HG03066 (cell line): ENCODE data around the gene USP7.
"Not testable (repeated sequence)": the region's sequence is repeated elsewhere in the genome, so short reads cannot be mapped to it uniquely, and the experiment has no call there.

Experiments
- ATAC-seq: cut with Tn5 transposase; IDR thresholded peaks from one replicate; pipeline ENCODE4 v1.9.1; 2021; ENCODE audit warnings: low read depth; ENCODE audit not compliant: unreplicated experiment

The USP7 gene

DNA sequence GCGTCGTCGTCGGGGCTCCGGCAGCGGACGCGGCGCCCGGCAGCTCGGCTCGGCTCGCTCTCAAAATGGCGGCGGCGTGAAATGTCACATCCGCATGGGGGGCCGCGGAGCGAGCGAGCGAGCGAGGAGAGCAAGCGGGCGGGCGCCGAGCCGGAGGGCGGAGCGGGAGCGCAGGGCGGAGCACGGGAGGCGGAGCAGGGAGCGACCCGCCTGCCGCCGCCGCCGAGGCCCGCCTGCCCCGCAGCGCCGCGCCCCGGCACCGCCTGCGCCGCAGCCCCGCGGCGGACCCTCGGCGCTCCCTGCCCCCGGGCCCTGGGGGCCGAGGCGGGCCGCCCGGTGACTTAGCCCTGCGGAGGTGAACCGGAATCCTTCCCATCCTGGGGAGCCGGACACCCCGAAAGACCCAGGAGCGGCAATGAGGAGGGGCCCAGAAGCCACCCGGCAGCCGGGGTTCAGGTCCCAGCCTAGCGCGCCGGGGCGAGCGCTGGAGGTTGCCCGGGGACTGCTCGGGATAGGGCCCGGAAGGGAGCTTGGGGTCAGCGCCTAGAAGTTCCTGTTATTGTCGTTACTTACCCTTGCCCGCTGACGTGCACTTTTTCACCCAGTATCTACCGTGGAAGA is at the start of gene USP7:
USP7 (minus strand) TSS at position 86 of the 621 bp plus-strand sequence. CDS start 621 bp downstream, outside the sequence.
- ATAC-seq, result peak; percentile 63

DNA sequence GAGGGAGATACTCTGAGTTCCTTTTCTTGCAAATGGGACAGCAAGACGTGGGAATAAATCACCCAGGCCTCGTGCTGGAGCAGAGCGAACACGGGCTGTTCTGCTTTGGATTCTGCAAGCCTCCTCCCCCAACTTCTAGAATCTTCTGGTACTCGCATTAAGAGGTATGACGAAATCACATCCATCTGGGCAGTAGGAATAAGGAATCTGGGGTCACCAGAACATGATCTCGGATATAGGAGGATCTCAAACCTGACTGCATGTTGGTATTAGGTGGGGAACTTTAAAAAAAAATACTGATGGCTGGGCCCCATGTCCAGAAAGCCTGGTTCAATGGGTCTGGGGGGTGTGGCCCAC is 49.8 kb upstream of the USP7 start:
- no peak for ATAC-seq

DNA sequence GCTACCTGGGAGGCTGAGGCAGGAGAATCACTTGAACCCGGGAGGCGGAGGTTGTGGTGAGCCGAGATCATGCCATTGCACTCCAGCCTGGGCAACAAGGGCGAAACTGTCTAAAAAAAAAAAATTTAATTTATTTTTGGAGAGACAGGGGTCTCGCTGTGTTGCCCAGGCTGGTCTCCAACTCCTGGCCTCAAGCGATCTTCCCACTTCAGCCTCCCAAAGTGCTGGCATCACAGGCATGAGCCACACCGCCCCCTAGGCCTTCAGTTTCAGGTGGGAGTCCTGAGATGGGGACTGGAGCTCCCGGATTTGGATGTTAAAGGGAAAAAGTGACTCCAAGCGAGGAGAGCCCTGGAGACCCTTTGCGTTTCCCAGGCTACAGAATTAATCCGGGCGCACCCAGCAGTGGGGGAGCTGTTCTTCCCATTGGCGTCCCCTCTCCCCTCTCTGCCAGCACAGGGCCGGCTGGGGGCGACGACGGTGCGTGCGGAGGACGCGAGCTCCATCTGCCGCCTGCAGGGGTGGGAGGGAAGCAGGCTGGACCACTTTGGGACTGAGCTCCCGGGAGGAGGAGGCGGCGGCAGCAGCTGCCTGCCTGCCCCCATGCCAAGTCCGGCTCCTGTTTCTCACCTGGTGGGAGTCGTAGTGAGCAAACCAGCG is 49.3 kb upstream of the USP7 start:
- ATAC-seq, result no peak

DNA sequence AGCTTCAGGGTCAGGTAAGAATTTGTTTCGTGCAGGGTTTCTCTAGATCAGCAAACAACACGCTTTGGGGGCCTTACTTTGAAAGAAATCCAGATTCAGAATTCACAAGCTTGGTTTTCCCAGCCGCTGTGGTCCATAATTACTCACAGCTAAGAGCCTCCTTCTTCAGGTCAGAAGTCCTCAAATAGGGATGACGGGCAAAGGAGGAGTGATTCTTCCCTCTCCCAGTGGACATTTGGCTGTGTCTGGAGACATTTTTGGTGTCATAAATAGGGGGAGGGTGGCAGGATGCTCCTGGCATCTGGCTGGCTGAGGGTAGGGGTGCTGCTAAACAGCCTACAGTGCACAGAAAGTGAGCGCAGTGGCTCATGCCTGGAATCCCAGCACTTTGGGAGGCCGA is 48.6 kb upstream of the USP7 start:
- ATAC-seq, result no peak

DNA sequence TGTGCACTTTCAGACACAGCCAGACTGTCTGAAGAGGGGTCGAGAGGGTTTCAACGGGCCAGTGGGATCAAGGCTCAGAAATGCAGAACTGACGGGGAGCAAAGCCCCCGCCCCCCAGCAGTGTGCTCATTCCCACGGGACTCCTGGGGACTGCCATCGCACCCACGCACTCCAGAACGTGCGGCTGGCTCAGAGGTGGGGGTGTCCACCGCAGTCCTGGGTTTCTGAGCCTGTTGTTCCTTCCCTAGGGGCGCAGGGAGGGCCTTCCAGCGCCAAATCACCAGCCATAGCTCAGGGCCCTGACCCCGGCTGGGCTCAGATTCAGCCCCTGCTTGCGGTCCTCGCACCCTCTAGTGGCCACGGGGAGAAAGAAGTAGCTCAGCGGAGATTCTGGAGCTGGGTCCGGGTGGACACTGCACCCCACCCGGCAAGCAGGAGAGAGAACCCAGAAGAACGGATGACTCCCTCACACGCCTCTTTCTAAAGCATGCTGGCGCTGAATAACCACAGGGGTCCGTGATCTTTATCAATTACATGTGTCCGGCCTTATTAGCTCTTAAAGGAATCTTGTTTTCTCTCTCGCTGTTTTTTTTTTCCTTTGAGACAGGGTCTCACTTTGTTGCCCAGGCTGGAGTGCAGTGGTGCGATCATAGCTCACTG is 45.0 kb upstream of the USP7 start:
- ATAC-seq, result peak; percentile 87

DNA sequence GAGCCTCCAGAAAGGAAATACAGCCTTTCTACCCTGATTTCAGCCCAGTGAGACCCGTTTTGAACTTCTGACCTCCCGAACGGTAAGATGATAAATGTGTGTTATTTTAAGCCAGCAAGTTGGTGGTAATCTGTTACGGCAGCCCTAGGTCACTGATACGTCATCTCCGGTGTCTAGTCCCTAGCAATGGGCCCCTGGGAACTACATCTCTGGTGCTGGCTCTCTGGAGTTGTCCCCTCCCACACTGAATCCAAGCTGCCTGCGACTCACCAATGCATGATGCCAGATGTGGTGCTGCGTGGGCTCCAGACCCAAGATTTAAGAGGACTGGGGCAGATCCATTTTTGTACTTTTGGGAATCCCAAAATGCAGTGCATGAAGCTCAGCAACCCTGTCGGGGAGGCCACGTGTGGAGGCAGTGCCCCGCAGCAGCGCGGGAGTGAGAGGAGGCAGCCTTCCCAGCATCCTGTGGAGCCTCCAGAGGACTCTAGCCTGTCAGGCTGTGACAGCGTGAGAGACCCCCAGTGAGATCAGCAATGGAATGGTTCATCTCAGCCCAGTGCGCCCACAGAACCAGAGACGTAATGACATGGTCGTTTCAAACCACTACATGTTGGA is 43.6 kb upstream of the USP7 start:
- ATAC-seq, result no peak

DNA sequence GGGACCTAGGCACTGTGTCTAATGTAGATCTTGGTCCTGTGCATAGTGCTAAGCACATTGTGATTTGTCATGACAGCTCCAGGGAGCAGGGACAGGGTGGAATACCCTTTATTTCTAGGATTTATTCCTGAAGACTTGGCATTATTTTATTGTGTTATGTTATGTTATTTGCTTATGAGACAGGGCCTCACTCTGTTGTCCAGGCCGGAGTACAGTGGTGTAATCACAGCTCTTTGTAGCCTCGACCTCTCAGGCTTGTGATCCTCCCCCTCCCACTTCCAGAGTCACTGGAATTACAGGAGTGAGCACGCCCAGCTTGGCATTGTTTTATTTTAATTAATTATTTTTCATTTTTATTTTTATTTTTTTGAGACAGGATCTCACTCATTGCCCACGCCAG is 40.5 kb upstream of the USP7 start:
- no peak for ATAC-seq

DNA sequence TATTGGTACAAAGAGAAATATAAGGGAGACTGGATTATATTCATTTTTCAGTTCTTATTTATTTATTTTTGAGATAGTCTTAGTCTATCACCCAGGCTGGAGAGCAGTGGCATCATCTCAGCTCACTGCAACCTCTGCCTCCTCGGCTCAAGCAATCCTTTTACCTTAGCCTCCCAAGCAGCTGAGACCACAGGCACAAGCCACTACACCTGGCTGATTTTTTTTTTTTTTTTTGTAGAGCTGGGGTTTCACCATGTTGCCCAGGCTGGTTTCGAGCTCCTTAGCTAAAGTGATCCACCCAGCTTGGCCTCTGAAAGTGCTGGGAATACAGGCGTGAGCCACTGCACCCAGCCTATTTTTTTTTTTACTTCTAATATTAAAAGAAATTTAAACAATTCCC is 40.1 kb upstream of the USP7 start:
- no peak for ATAC-seq

DNA sequence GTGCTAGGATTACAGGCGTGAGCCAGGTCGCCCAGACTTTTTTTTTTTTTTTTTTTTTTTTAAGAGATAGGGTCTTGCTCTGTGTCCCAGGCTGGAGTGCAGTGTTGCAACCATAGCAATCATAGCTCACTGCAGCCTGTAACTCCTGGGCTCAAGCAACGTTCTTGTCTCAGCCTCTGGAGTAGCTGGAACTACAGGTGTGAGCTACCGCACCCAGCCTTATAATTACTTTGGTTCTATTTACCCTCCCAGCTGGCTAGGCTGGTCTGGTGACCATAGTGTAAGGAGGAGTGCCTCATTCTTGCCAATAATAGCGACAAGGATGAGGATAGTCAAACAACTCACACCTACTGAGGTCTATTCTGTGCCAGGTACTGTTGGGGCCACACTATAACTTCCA is 39.6 kb upstream of the USP7 start:
- no peak for ATAC-seq

DNA sequence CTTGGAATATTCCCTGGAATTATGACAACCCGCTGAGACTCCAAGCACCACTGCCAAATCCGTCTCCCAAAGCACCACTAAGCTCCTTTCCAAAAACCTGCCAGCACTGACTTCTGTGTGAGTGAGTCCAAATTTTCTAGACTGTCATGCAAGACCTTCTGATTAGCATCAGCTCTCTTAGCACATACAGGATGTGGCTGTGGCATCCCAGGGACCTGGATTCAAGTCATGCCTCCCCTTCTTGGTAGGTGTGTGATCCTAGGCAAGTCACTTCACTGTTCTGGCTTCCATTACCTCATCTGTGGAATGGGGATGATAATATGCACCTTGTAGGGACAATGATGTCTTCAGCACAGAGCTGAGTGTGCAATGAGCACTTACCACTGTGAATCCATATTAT is 38.3 kb upstream of the USP7 start:
- ATAC-seq, result no peak

DNA sequence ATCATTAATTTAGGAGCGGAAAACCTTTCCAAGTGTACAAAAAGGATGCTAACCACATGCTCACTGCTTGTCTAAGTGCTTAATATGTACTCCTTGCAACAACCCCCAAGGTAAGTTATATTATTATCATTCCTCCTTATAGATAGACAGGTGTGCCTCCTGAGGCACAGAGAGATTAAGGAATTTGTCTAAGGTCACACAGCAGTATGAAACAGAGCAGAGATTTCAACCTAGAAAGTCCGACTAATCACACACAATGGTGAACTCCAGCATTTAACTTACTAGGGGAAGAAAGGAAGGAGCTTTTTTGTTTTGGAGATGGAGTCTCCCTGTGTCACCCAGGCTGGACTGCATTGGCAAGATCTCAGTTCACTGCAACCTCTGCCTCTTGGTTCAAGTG is 37.0 kb upstream of the USP7 start:
- ATAC-seq, result no peak

DNA sequence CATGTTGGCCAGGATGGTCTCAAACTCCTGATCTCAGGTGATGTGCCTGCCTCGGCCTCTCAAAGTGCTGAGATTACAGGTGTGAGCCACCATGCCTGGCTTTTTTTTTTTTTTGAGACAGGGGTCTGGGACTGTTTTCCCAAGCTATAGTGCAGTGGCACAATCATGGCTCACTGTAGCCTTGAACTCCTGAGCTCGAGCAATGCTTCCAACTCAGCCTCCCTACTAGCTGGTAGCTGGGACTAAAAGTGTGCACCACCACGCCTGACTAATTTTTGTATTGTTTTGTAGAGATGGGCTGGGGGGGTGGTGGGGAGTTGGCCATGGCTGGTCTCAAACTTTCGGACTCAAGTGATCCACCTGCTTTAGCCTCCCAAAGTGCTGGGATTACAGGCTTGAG is 36.1 kb upstream of the USP7 start:
- no peak for ATAC-seq

DNA sequence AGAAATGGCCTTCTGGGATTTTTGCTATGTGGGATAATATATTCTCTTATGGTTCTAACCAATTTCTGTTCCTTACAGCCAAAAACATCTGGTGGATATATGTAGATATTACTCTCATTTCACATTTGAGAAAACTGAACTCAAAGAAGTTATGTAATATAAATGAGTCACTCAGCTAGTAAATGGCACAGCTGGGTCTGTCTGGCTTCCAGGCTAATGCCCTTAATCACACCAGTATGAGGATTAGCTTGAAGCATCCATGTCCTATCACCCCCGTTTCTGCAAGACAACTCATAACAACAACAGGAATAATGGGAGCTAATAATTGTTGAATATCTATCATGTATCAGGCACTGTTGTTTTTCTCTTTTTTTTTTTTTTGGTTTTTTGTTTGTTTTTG is 34.4 kb upstream of the USP7 start:
- ATAC-seq, result no peak

DNA sequence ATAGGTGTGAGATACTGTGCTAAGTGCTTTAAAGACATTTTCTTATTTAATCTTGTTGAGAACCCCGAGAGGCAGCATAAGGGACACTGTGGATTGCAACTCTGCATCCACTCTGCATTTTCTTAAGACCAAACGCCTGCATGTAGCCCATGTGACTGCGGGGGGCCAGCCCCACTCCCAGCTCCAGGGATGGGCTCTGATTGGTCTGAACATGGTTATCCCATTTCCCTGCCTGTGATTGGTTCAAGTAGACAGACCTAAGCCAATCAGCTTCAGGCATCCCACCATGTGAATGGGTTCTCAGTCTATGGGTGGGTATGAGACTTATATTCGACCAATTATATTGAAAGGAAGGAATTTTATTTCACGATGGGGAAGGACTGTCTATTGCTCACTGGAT is 33.2 kb upstream of the USP7 start:
- ATAC-seq, result no peak

DNA sequence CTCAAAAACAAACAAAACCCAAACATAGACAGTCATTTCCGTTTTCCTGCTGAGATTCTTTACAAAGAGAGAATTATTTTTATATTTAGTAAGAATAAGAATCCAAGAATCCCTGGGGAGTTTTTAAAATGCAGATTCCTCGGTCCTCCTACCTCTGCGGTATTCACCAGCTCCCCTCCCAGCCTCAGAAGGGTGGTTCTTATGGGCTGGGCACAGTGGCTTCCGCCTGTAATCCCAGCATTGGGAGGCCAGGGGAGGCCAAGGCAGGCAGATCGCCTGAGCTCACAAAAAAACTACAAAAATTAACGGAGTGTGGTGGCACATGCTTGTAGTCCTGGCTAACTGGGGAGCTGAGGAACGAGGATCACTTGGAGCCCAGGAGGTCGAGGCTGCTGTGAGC is 26.7 kb upstream of the USP7 start:
- no peak for ATAC-seq

DNA sequence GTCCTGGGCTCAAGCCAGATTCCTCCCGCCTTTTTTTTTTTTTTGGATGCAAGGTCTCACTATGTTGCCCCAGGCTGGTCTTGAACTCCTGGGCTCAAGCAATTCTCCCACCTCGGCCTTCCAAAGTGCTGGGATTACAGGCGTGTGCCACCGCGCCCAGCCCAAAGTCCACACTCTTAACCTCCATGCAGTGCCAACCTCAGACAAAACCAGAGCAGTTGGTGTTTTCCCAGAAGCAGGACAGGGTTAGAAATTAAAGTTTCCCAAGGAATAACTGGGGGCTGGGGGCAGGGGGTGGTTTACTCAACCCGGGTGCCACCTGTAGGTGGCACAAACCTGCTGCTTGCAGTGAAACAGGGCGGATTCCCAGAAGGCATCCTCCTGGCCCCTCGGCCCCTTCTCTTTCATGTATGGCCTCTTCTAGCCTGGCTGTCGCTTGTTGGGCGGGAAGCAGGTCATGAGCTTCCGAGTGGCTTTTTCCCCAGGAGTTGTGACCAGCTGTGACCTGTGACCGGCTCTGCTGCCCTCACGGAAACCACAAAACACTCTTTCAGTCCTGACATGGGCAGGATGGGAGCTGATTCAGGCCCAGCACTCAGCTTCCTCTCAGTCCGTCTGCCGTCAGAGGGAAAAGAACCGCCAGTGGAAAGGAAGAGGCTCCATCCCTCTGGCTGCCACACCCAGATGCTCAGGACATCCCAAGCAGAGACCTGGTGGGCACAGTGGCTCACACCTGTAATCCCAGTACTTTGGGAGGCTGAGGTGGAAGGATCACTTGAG is 25.6 kb upstream of the USP7 start:
- ATAC-seq, result no peak

DNA sequence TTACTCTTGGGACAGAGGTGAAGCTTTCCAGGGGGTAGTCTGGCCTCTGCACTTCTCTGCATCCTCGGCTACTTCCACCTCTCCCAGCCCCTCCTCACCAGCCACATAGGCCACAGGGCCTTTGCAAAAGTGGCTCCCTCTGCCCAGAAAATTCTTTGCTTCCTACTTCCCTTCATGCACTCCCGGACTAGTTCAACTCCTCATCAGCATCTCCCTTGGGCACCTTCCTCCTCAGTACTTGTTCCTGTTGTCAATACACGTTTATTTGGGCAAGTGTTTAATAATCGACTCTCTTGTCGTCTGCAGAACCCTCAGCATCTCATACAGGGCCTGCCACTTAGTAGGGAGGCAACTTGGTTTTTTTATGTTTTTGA is 23.1 kb upstream of the USP7 start:
- ATAC-seq, result no peak

DNA sequence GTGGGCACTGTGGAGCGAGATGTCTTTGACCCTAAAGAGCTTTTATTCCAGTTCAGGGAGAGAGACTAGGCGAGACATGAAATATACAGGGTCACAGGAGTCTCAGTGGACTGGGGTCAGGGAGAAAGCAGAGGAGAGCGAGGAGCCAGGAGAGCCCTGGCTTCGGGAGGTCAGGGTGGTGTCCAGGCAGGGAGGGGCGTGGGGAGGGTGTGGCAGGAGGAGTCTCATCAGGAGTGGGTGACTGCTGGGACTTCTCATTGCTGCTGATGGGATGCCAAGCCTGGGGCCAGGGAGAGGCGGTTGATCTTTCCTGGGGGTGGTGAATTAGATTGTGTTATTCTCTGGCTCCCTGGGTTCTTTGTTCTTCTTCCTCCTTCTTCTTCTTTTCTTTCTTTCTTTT is 22.4 kb upstream of the USP7 start:
- ATAC-seq, result no peak

DNA sequence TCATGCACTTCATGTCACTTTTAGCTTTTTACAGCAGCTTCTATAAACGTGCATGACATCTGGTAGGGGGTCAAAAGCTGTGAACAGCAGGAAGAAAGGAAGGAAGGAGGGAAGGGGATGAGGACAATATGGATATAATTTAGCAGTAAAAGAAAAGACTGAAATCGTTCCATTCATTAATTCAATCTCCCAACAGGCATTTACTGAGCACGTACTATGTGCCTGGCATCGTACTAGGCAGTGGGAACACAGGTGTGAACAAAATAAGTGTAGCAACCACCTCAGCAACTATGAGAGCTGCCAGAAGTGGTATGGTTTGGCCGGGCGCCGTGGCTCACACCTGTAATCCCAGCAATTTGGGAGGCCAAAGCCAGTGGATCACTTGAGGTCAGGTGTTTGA is 19.1 kb upstream of the USP7 start:
- ATAC-seq, result no peak

DNA sequence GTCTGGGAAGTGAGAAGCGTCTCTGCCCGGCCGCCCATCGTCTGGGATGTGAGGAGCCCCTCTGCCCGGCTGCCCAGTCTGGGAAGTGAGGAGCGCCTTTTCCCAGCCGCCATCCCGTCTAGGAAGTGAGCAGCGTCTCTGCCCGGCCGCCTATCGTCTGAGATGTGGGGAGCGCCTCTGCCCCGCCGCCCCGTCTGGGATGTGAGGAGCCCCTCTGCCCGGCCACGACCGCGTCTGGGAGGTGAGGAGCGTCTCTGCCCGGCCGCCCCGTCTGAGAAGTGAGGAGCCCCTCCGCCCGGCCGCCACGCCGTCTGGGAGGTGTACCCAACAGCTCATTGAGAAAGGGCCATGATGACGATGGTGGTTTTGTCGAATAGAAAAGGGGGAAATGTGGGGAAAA is 18.2 kb upstream of the USP7 start:
- ATAC-seq, result not testable (repeated sequence)

DNA sequence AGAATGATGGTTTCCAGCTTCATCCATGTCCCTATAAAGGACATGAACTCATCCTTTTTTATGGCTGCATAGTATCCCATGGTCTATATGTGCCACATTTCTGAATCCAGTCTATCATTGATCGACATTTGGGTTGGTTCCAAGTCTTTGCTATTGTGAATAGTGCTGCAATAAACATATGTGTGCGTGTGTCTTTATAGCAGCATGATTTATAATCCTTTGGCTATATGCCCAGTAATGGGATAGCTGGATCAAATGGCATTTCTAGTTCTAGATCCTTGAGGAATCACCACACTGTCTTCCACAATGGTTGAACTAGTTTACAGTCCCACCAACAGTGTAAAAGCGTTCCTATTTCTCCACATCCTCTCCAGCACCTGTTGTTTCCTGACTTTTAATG is 12.5 kb upstream of the USP7 start:
- ATAC-seq, result not testable (repeated sequence)
